ENCODE results near the gene RELN. TPM values are rescaled to one million over a fixed set of nuclear protein-coding genes. Genes with fewer than 3 reads are reported as not detected.

The RELN gene
- total RNA-seq, 1 donor from 2014 or later = 17.5 TPM

DNA sequence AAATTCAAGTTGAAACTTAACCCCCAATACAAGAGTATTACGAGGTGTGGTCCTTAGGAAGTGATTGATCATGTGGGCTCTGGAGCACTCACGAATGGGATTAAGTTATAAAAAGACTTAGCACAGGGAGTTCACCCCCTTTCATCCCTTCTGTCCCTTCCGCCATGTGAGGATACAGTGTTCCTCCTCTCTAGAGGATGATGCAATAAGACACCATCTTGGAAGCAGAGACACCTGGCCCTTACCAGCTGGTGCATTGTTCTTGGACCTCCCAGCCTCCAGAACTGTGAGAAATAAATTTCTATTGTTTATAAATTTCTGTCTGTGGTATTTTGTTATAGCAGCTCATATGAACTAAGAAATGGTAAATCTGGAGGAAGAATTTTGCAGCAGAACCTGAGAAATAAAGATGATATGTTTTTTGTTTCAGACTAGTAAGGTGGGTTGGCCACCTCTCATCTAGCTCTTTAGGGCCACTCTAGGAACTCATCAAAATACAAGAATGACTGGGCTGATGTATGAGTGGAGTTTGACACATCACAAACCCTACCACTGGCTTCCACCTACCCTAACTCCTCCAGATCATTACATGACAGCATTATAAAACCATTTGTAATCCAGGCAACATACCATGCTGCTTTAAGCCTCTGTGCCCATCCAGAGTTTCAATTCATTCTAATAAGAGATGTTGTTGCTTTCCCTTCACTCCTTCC, 565.8 kb downstream of the RELN start:
- no peaks in the 10 kb centered on the region for H3K36me3 Mint-ChIP-seq
- no peaks in the 10 kb centered on the region for H3K4me1 Mint-ChIP-seq (ENCODE audit: unreplicated experiment)
- no peak overlapping the region for H3K4me3 Mint-ChIP-seq
- TF ChIP-seq, protein P1, sequence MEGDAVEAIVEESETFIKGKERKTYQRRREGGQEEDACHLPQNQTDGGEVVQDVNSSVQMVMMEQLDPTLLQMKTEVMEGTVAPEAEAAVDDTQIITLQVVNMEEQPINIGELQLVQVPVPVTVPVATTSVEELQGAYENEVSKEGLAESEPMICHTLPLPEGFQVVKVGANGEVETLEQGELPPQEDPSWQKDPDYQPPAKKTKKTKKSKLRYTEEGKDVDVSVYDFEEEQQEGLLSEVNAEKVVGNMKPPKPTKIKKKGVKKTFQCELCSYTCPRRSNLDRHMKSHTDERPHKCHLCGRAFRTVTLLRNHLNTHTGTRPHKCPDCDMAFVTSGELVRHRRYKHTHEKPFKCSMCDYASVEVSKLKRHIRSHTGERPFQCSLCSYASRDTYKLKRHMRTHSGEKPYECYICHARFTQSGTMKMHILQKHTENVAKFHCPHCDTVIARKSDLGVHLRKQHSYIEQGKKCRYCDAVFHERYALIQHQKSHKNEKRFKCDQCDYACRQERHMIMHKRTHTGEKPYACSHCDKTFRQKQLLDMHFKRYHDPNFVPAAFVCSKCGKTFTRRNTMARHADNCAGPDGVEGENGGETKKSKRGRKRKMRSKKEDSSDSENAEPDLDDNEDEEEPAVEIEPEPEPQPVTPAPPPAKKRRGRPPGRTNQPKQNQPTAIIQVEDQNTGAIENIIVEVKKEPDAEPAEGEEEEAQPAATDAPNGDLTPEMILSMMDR (conservative IDR thresholded peaks at IDR 0.05) = no peak
- H3K27ac Mint-ChIP-seq = no peak overlapping the region
- DNase-seq (ENCODE audit: extremely low spot score, unreplicated experiment) = no peak
- no peaks in the 10 kb centered on the region for H3K9me3 Mint-ChIP-seq
- H3K27me3 Mint-ChIP-seq = peaks cover 16% of the 10 kb centered on the region

Other genes starting within 250 kb of the RELN start
- gene ORC5, start 218.4 kb upstream of the RELN start, total RNA-seq (ENCODE audit: low replicate concordance) = 22.8 and 24.2 TPM in 2 replicates

Data from type B pancreatic cell (in vitro differentiated cells).